ENCODE measurements around the gene SAMSN1.

The SAMSN1 gene

DNA sequence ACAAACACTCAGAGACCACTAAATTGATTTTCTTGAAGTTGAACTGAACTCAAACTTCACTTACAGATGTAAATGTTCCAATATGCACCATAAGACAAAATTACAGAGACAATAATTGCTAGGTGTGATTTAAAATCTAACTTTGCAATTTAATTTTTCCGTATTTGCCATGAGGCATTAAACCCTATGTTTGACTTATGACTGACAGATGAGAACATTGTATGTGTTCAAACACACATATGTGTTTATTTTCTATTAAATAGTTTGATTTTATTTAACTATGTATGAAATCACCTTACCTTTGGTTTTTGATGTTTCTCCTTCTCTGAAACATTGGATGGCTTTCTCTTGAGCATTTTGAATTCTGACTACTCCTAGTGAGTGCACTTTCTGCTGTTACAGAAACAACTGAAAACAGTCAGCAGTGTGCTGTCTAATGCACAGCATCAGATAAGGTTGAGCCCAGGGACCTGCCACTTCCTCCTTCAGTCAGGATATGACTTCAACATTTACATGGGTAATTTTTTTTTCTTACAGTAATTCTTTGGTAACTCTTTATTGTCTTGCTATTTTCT is at the start of gene SAMSN1:
TSS of gene SAMSN1 (minus strand) at position 410 of the 575 bp plus-strand sequence. CDS start at position 356, 54 bp downstream.
- no peak for DNase-seq

DNA sequence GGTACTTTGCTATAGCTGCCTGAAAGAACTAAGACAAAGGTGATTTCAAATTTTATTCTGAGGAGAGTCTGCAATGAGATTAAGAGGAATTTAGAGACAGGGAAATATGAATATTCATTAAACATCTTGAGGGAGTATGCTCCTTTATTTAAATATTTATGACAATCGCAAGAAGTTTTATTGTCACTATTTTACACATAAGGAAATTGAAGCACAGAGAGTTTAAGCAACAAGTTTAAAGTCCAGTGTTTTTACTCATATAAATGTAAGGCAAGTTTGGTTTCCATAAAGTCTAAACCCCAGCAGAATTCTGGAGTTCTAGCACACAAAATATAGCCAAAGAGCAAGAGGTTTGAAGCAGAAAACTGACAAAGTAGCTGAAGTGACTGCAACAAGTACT is 49.3 kb upstream of the SAMSN1 start:
- DNase-seq = no peak

DNA sequence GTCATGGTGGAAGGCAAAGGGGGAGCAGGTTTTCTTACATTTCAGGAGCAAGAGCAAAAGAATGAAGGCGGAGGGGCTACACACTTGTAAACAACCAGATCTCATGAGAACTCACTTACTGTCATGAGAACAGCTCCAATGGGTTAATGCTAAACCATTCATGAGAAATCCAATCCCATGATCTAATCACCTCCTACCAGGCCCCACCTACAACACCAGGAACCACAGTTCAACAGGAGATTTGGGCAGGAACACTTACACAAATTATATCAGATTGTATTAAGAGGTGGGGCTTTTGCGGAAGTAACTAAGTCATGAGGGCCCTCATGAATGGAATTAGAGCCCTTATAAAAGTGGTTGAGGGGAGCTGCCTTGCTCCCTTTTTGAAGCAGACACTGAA is 48.9 kb upstream of the SAMSN1 start:
- DNase-seq = no peak

DNA sequence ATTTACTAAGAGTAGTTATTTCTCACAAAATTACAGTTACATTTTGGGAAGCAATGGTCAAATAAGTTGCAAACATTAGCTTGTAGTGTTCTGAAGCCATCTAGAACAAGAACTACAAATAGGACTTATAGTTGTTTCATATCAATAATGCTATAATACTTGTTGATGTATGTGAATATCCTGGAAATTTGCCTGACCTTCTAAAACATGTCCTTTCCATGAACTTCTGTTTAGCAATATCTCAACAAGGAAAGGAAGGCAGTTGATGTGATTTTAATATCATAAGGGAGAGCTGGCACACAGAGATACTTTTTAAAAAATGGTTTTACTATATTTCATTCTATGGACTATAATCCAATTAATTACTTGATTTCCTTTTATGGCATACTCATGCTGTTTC is 47.1 kb upstream of the SAMSN1 start:
- DNase-seq = no peak

DNA sequence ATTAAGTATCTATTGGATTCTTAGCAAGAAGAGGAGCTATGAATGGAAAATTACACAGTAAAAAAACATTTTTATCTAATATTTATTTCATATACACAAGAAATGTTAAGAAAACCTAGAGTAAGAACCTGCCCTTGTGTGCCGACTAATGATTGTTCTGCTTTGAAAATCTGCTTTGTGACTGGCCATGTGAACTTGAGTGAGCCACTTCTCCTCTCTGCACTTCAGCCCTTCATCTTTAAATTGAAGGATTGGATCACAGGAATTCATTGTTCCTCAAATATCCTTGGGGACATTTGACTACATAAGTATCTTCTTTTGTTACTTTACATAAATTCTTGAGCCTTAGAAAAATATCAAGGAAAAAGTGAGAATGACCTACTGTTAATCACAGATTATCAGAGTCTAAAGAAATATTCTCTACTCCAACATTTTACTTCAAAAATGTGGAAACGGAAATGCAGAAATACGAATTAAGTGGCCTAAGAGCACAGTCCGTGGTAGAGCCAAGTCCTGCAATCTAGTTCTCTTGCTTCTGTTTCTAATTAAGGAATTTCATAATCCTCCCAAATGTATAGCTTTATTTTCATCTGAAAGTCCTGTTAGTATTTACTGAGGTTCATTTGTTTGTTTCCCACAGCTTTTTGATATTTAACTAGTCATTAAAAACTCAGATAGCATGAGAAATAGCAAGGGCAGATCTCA is 46.3 kb upstream of the SAMSN1 start:
- no peak for DNase-seq

DNA sequence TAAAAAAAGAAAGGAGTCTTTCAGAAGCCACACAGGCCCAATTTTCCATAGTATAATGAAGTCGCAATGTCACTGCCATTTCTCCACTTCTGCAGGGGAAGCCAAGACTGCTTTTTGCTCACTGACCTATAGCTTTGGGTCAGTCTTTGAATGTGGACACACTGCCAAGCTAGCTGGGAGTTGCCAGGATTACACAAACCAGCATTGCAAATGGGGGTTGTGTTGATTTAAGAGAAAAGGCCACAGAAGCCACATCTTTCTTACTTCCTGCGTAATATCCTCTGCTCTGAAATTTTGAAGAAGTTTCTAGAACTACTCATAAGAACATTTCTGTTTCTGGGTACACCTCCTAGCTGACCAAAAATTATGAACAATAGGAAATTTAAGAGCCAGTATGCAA is 45.8 kb upstream of the SAMSN1 start:
- DNase-seq = no peak

DNA sequence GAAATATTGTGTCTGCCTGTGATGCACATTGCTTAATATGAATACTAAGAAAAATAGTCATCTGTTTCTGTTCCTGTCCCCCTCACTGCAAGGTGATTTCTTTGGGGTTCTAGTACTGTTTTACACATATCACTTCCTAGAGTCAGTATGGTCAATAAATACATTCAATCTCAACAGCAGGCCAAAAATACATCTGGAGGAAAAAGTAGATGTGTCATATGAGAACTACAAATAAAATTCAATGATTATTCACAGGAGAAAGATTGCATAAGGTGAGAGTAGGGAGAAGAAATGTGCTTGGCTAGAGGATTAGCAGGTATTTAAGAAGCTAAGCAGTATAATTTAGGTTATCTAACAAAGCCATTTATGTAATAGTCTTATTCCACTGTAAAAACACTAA is 45.3 kb upstream of the SAMSN1 start:
- DNase-seq = no peak

DNA sequence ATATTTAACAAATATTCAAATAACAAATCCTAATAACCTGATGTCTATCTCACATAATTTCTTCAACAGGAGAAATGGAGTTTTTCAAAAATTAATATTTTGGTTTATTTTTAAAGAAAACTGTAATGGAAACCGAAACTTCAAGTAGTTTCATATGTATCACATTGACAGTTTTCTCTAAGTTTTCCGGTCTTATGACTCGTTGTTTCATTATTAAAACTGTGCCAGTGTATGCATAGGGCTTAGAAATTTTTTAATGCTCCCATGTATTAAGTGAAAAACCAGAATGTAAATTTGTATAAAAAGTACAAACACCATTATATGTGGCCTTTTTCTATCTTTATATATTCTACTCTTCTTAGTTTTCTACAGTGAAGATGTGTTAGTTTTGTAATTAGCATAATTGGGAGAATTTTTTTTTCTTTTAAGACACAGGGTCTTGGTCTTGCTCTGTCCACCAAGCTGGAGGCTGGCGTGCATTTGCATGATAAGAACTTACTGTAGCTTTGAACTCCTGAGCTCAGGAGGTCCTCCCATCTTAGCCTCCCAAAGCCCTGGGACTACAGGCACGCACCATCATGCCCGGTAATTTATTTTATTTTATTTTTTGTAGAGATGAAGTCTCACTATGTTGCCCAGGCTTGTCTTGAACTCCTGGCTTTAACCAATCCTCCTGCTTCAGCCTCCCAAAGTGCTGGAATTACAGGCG is 43.9 kb upstream of the SAMSN1 start:
- no peak for DNase-seq

DNA sequence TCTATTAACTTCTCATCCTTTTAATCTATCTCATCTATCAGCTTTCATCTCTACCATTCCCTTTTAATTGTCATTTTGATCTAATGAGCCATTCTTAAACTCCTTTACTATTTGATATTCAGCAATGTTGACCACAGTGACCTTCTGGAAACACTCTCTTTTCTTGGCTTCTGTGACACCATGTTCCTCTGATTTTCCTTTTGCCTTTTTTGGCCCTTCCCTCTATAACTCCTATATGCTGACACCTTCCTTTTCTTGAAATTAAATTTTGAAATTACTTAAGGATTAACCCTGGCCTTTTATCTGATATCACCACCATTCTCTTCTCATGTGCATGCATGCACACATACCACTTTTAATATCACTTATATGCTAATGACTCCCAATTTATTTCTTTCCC is 41.2 kb upstream of the SAMSN1 start:
- DNase-seq = no peak

DNA sequence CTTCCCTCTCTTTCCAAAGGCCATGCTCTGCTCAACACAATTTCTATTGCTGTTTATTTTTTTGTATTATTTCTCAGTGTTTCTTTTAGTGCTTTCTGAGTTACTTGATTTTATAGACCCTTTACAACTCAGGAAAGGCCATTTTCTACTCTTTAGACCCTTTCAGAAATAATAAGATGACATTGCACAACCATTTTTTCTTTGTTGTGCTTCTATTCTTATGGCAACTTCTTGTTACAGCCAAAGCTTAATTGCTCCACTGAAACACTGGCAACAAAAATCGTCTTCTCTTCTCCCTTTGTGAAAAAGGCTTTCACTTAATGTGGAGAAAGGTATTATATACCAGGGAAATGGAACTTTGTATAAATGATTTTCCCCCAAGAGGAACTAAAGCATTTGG is 39.0 kb upstream of the SAMSN1 start:
- DNase-seq = no peak

DNA sequence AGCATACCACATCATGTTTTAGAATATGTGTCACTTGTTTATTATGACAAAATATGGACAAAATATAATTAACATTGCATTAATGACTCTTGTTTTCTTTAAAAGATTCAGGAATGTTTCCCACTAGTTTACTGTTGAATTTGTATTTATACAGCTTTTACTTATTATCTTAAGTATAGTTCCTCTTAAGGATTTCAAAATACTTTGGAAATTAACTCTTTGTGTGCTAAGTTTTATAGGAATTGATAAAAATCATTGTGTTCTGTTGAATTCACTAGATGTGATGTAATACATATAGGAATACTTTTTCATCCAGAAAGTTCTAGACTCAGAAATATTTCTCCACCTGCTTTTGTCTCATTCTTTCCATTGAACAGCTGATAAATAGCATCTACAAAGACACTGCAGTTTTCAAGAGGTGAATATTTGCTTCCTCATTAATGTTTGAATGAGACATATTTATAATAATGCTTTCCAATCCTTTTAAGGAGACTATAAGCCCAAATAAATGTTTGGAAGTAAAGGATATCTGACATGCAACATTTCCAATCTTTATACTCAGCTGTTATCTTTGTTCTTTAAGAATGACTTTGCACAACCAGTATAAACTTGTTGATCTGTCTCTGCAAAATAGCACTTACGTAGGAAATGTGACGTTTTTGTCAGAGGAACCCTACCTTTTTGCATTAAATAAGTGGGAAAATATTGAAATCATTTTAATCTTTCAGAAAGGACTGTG is 38.4 kb upstream of the SAMSN1 start:
- DNase-seq = no peak

DNA sequence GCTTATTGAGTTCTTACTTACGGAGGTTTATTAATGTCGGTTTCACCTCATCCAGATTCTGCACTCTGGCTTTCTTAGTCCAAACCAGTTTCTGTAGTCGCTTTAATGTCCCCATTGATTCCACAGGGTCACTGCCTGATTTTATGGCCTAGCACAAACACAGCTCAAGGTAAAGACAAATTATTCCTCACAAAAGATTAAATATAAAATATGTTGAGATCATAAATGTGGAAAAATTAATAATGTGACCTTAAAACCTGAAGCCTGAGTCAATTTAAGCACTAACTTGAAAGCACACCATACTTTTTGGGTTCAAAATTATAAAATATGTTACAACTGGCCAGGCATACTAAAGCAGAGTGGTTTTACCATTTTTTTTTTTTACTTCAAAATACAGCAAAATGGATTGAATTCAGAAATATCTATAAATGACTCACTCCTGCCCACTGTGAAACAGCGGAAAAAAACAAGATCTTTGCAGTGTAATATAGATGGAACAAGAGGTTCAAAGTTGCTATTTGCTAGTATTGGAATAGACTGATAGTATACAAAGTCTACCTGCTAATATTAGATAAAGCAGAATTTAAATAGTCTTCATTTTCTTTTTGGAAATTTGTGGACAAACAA is 37.6 kb upstream of the SAMSN1 start:
- DNase-seq = no peak

DNA sequence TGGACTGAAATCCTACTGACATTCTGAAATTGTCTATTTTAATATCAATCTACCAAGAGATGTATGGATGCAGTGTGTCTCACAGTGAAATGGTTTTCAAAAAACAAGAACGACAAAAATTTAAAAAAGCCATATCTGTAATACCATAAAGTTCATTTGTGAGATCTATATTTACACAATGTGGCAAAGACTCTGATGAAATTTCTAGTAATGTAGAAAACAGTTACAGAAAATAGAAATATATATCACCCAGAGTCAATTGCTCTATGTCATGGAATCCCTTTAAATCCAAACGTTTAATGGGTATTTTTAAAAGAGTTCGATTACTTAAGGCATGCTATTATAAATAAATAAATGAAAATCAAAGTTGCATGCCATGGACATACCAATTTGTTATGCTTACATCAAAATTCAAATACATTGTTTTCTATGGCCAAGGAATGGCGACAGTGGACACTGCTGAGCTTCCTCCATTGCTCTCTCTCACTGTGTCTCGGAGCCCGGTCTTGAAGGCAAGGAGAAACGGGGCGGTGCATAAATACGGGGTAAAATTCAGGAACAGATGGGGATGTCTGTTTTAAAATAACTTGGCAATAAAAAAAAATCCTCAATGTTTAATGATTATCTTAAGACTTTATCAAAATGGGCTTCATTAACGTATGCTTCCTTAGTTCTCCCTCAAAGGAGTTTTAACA is 37.0 kb upstream of the SAMSN1 start:
- no peak for DNase-seq

DNA sequence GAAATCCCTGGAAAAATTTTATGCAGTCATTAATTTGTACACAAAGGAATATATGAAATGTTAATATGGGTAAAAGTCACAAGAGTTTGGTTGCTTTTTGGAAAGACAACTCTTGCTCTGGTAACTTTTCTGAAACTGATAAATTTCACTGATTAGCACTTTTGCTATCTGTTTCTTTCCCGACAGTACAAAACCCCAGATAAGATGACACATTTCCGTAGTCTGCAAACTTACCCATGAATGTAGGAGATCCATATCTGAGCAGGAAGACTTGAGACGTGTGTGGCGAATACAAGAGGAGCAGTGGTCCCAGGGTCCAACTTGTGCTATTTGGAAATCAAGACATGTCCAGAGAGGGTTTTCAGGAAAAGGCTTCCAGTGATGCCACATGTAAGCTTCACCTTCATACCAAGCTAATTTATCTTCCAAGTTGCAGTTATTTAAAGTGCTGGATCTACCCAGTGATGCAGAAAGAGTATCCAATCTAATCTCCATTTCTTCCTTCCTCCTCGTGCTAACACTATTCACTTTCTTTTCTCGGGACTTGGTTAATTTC is 35.9 kb upstream of the SAMSN1 start:
- no peak for DNase-seq

DNA sequence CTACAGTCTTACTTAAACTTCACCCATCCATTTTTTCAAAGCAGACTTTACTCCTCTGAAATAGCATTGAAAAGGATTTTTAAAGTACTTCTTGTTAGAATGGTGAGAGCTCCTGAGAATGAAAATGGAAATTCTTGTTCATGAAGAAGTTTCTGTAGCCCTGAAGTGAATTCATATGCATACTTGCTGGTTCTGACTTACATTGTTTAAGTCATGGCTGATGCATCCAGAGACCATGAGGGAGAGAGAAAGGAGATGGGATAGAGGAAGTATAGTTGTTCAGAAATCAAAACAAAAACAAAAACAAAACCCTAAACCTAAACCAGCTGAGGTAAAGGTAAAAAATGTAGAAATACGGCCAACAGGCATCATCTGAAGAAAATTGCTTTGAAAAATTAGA is 27.1 kb upstream of the SAMSN1 start:
- no peak for DNase-seq

DNA sequence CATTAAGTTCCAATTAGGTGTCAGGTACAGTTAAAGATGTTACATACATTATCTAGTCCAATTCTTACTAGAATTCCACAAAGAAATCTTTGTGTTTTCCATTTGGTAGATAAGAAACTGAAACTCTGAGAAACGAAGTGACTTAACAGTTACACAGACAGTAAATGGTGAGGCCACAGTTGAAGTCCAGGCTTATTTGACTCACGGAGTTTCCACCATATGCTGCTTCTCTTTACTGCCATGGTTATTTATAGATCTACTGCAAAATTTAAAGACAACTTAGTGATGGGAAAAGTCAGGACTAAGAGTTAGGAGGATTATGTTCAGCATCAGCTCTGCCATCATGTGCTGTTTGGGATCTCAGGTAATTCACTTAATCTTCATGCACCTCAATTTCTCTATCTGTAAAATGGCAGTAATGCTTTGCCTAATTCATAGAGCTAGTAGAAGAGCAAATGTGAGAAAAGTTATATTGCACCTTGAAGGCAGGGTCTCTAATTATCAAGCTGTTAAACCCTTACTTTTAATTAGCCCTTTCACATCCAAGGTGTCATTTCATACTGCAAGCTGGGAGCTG is 26.2 kb upstream of the SAMSN1 start:
- DNase-seq = no peak

DNA sequence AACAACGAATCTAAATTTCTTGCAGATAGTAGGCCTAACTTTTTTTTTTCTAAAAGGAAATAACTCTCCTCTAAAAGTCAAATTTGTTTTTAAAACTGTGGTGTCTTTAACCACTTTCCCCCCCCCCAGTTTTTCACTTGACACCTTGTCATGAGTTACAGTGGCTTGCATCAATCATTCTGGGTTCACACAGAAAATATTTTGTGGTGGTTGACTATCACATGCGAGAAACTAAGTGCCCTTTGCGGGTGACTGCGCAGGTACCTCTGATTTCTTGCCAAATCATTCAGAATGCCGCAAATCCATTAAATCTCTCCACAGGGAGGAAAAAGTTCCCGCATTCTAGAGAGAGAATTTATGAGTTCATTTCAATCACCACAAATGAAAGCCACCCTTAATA is 23.8 kb upstream of the SAMSN1 start:
- DNase-seq = no peak

DNA sequence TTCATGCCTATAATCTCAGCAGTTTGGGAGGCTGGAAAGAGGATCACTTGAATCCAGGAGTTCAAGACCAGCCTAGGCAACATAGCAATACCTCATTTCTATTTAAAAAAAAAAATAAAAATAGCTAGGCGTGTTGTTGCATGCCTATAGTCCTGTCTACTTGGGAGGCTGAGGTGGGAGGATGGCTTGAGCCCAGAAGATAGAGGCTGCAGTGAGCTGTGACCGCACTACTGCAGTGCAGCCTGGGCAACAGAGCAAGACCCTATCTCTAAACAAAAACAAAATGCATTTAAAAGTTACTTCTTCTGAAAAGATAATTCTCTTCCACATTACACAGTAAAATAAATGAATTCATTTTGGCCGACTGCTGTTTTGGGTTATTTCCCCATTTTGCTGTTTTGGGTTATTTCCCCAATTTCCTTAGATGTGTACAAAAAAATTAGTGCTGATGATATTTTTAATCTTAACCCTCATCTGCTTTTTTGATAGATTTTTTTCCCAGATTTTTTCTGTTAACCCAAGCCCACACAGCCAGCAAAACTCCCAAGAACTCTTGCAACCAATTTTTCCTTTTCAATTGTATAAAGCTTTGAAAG is 23.0 kb upstream of the SAMSN1 start:
- no peak for DNase-seq

DNA sequence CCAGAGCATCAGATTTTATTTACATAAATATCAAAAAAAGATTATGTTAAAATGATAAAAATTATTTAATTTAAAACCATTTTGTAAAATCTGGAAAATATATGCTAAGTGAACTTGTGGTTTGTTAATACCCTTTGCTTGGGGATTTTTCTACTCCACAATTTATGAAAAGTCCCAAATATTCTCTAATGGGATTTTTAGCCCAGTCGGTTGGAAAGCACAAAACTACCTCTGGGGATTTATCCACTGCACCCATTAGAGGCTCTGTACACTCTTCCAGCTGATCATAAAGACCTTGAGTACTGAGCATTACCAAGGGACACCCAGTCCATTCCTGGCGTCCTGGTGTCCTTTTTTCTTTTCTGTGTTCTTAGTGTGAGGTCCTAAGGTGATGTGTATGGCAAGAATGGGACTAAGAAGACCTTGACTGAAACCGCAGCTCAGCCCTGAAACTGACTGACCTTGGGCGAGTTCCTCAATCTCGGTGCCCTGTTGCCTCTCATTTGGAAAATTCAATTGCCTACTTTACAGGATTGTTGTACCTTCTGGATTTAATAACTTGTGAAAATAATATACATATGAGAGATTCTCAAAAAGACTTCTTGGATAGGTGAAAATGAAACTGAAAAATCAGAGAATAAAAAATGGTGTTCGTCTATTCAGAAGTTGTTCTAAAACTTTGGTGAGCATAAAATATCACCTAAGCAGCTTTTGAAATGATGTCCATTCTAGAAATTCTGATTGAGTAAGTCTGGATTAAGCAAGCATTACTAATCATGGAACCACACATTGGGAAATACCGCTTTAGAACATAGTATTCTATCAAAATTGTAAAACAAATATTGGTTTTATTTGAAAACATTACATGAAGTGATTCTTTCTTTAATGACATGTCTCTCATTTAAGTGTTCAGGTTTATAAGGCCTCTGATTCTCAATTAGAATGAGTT is 21.5 kb upstream of the SAMSN1 start:
- DNase-seq = no peak

DNA sequence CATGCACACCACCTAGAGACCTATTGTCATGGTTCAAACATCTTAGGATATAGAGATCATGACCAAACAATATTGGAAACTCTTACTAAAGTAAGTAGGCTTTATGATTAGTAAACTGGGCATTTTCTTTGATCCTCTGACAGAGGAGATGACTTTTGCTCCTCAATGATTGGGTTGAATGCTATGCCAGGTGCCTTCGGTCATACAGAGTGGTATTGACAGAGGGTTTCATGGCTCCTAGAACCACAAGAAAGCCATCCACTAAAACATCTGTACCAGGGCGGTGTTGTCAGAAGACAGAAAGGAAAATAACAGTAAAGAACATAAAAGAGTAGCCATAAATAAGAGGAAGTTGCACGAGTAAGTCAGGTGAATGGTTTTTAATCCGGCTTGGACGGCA is 20.8 kb upstream of the SAMSN1 start:
- no peak for DNase-seq

All from eye (tissue), 1 donor.